Measurements from ENCODE around the gene FLT3.

GRCh38 chr13:27963491-27963890 is 136.9 kb downstream of the FLT3 start:
- no peak for TF ChIP-seq CTCF (IDR thresholded peaks at IDR 0.05)
- TF ChIP-seq POLR2A (IDR thresholded peaks at IDR 0.05): no peak
